GM10248 (cell line): ENCODE data around the gene LIME1.

Source experiments
- CTCF ChIA-PET: fragments of 300-600 bp; sonication (Branson Sonifier 250); formaldehyde crosslinking; extraction: SDS; loops from one replicate; lab custom pipeline; 2021; ENCODE audit warnings: antibody characterized with exemption; lab: Yijun Ruan, JAX
- POLR2A ChIA-PET: fragments of 350-650 bp; sonication (Branson Sonifier 250); formaldehyde crosslinking; extraction: SDS; loops from one replicate; lab custom pipeline; 2020; ENCODE audit warnings: antibody characterized with exemption; lab: Yijun Ruan, JAX
- DNase-seq: peaks from one replicate; pipeline ENCODE4 v3.0.0; 2012; ENCODE audit errors: extremely low spot score
- TF ChIP-seq, protein P1 (sequence below): IDR thresholded peaks from 2 replicates; pipeline ENCODE4 v1.5.1; 2012; ENCODE audit warnings: mild to moderate bottlenecking, low read depth; ENCODE audit errors: extremely low read depth, missing control alignments, control extremely low read depth

Gene LIME1

DNA sequence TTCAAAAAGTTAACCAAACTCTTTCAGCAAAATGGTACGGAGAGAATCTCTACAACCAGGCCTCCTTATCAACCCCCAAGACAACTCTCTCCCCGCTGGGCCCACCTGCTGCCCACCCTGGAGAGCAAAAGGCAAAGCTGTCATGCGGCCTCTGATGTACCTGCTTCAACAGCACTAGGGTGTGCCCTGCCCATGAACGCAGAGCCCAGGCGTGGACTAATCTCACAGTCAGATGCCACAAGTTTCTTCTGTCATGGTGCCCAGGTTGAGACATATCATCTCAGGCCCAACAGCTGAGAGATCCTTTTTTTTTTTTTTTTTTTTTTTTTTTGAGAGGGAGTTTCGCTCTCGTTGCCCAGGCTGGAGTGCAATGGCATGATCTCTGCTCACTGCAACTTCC is 29.4 kb downstream of the LIME1 start:
- TF ChIP-seq, protein P1, sequence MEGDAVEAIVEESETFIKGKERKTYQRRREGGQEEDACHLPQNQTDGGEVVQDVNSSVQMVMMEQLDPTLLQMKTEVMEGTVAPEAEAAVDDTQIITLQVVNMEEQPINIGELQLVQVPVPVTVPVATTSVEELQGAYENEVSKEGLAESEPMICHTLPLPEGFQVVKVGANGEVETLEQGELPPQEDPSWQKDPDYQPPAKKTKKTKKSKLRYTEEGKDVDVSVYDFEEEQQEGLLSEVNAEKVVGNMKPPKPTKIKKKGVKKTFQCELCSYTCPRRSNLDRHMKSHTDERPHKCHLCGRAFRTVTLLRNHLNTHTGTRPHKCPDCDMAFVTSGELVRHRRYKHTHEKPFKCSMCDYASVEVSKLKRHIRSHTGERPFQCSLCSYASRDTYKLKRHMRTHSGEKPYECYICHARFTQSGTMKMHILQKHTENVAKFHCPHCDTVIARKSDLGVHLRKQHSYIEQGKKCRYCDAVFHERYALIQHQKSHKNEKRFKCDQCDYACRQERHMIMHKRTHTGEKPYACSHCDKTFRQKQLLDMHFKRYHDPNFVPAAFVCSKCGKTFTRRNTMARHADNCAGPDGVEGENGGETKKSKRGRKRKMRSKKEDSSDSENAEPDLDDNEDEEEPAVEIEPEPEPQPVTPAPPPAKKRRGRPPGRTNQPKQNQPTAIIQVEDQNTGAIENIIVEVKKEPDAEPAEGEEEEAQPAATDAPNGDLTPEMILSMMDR = no peak
- CTCF ChIA-PET = interaction anchor here (1.5 kb wide), 1 partner anchor 20 kb away, joined by 5 read pairs; no protein-coding TSS in a partner anchor
- POLR2A ChIA-PET = no interaction called here
- DNase-seq = no peak

DNA sequence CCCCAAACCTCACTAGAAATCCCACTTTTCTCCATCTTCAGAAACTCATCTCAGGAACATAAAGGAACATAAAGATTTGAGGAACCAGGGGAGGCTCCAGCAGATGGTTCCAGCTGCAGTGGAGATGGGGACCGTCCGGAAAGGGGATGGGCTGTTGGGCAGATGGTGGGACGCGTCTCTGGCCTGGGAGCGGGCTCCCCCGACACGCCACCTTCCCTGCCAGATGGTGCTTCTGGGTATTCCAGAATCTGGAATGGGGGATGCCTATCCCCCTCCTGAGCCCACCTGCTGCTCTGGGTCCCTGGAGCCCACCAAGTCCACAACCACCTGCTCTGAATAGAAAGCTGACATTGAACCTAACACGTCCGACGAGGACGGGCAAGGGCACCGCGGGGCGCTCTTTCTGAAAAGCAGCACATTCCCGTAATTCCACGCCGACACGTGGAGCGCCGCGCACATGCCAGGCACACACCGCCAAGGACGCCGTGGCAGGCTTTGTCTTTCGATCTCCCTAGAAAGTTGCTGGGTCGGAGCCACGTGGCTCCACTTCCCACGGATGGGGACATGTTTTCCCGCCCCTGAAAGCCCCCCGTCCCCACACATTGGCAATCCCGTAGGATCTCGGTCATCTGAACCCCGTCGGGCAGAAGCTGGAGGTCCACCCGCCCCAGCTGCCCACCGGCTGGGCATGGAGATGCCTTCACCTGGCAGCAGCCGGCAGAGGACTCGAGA is 30.4 kb downstream of the LIME1 start:
- DNase-seq = no peak
- CTCF ChIA-PET = interaction anchor here (1.2 to 1.5 kb wide), 2 partner anchors 10 to 19 kb away, joined by 5 read pairs; no protein-coding TSS in a partner anchor
- POLR2A ChIA-PET = no interaction called here
- TF ChIP-seq, protein P1 = no peak

DNA sequence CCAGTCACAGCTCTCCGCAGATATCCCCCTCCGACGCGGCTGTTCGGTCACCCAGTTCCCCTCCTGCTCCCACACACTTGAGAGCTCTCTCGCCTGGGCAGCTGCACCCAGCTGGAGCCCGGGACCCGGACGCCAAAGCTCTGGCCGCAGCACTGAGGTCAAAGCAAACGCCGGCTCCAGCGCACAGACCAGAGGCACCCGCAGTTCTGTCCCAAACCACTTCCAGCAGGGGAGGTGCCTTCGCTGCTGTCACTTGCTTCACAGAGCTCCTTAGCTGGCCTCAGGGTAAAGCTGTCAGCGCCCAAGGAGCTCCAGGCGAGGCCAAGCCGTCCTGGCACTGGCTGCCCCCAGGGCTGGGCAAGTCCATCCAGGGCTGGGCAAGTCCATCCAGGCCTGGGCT is 31.0 kb downstream of the LIME1 start:
- POLR2A ChIA-PET = no interaction called here
- DNase-seq = no peak
- CTCF ChIA-PET = interaction anchor here (1.2 to 1.7 kb wide), 3 partner anchors 9 to 20 kb away, joined by 3 to 5 read pairs (median 5); no protein-coding TSS in a partner anchor
- TF ChIP-seq, protein P1 = no peak

DNA sequence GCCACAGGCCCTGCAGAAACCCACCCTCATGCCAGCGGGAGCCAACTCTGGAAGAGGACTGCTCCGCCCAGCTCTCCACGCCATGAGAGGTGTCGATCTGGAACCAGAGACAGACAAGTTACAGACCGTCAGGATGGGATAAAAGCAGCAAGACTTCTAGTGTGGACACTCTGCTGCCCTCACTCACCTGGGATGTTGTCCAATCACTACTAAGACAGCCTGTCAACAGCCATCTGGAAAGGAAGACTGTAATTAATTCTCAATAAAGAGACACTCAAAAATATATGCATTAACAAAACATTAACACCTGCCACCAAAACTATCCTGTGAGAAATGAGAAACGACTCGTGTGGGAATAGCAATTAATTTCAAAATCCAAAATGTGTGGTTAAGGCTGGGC is 31.4 kb downstream of the LIME1 start:
- POLR2A ChIA-PET = no interaction called here
- DNase-seq = no peak
- TF ChIP-seq, protein P1 = no peak
- CTCF ChIA-PET = interaction anchor here (1.2 to 1.7 kb wide), 3 partner anchors 9 to 20 kb away, joined by 3 to 5 read pairs (median 3); no protein-coding TSS in a partner anchor

DNA sequence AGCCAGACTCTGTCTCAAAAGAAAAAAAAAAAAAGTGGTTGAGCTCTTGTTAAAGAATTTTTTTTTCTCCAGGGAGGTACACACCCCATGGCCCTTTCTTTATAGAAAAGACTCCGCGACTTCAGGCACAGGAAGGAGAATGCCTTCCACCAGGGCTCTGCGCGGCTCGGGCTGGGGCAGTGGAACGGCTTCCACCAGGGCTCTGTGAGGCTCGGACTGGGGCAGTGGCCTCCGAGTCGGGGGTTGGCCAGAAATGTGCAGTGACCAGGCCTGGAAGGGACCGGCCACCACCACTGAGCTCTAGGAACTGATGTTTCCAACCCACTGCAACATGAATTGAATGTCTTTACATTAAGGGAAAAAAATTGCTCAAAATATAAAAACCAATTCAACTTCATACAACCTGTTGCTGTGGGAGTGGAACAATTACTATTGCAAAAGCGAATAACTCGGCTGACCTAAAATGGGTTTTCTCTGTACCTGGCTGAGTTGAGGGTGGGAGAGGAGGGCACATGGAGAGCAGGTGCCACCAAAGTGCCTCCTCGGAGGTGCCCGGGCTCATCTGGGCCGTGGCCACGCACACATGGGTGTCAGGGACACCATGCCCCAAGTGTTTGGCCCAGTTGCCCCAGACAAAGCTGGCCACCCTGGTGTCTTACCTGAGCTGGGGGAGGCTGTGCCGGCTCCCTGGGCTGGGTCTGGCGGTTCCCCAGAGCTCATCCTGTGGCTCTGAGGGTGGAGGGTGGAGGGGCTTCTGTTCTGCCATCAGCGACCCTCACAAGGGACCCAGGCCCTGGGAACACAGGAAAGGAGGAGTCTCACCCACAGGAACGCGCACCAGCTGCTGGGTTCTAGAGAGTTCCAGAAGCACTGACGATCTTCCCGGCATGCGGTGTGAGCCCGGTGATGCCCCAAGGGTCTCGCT is 32.4 kb downstream of the LIME1 start:
- DNase-seq = no peak
- ChIA-PET CTCF (interaction anchor here (1.2 to 2.2 kb wide), 3 partner anchors 15 to 19 kb away, joined by 3 to 7 read pairs (median 3); no protein-coding TSS in a partner anchor), POLR2A (interaction anchor here (0.6 kb wide), 1 partner anchor 242 kb away, joined by 3 read pairs; no protein-coding TSS in a partner anchor)
- TF ChIP-seq, protein P1 = no peak

DNA sequence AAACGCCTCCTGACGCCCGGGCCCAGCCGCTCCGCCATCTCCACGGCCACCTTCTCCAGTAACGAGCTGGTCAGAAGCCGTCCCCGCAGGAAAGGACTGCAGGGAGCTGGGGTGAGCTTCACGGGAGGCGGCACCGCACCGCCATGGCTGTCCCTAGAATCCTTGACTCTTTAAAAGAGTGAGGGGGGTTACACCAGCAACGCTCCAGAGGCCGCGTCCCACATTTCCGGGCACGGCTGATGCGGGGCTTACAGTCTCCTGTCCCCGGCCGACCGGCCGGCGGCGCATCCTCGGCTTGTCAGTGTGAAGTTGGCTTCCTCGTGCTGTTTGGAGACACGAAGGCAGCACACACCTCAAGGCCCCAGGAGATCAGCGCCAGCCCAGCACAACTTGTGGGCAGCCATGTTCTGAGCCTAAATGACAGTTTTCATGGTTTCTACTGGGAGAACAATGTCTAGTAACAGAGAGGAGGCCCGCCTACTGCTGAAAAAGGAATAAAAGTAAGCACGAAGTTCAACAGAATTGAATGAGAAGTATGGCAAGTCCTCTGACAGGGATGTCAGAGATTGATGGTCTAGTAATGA is 33.5 kb downstream of the LIME1 start:
- no peak for DNase-seq
- TF ChIP-seq, protein P1 = no peak
- POLR2A ChIA-PET = no interaction called here
- CTCF ChIA-PET = interaction anchor here (2.2 kb wide), 1 partner anchor 16 kb away, joined by 7 read pairs; no protein-coding TSS in a partner anchor
